Cardiac muscle cell (in vitro differentiated cells and primary cell): Measurements from ENCODE around the gene ADSS1. TPM values are rescaled to one million over a fixed set of nuclear protein-coding genes. Genes with fewer than 3 reads are reported as not detected.

Experiments used
- DNase-seq, 2 donors: peaks; one replicate each; pipeline versions ENCODE4 v3.0.0 to v3.0.0-alpha.2; 2010 to 2017; ENCODE audit warnings: low read depth in 1 of 2, low spot score in 1 of 2
- H3K27ac ChIP-seq: fragments of 200-600 bp; sonication (generic); 2 replicates; pipeline ENCODE4 v1.5.1; 2016
- H3K27me3 ChIP-seq: fragments of 200-600 bp; sonication (generic); 2 replicates; pipeline ENCODE4 v1.6.0; 2016; ENCODE audit warnings: control low read depth
- H3K36me3 ChIP-seq: fragments of 200-600 bp; sonication (generic); 2 replicates; pipeline ENCODE4 v1.5.1; 2016; ENCODE audit warnings: control low read depth
- H3K4me1 ChIP-seq: fragments of 200-600 bp; sonication (generic); 2 replicates; pipeline ENCODE4 v1.8.1; 2017; ENCODE audit warnings: low read depth, mild to moderate bottlenecking, mixed run types
- H3K4me3 ChIP-seq: fragments of 200-600 bp; sonication (generic); 2 replicates; pipeline ENCODE4 v1.5.1; 2016; ENCODE audit warnings: mild to moderate bottlenecking
- H3K9me3 ChIP-seq: fragments of 200-600 bp; sonication (generic); 2 replicates; pipeline ENCODE4 v1.5.1; 2017; ENCODE audit warnings: low read depth, mild to moderate bottlenecking, control low read depth
- CTCF ChIP-seq: IDR thresholded peaks from 2 replicates; pipeline ENCODE4 v1.5.1; 2012; ENCODE audit warnings: low read depth, mild to moderate bottlenecking, low read length
- polyA plus RNA-seq: library from polyadenylated mRNA; unstranded; fragments of >200 nt; fragmentation: Nextera tagmentation; extraction: Ambion mirVana; gene quantifications from 2 replicates; pipeline ENCODE4 v1.2.1, GENCODE V29; 2016
- total RNA-seq: library from RNA; depleted of rRNA; stranded (reverse); fragments of >200 nt; gene quantifications from 2 replicates; pipeline ENCODE4 v1.2.3, GENCODE V29; 2016

The ADSS1 gene
- total and polyA plus RNA-seq, 2 experiments from 2014 or later = 53.4 to 63.8 TPM

- no peaks in the 10 kb centered on the region for H3K27me3 ChIP-seq
- H3K4me1 ChIP-seq = peaks cover 45% of the 10 kb centered on the region
- TF ChIP-seq CTCF = no peak
- no peak overlapping the region for H3K4me3 ChIP-seq
- H3K36me3 ChIP-seq = no peaks in the 10 kb centered on the region
- DNase-seq = peak; percentile 53 to 55
- peak overlapping the region; percentile 59 for H3K27ac ChIP-seq
- no peaks in the 10 kb centered on the region for H3K9me3 ChIP-seq
These were observed 41.9 kb upstream of the ADSS1 start for GRCh38 chr14:104682107-104682593.

- DNase-seq = no peak
- no peaks in the 10 kb centered on the region for H3K9me3 ChIP-seq
- no peak for TF ChIP-seq CTCF
- H3K27ac ChIP-seq = no peak overlapping the region
- H3K36me3 ChIP-seq = no peaks in the 10 kb centered on the region
- no peak overlapping the region for H3K4me3 ChIP-seq
- H3K27me3 ChIP-seq = no peaks in the 10 kb centered on the region
- H3K4me1 ChIP-seq = peaks cover 29% of the 10 kb centered on the region
These were observed 40.2 kb upstream of the ADSS1 start for GRCh38 chr14:104683653-104684448.

GRCh38 chr14:104684449-104684821 lies 39.6 kb upstream of the ADSS1 start:
- no peak for TF ChIP-seq CTCF
- Histone ChIP-seq H3K36me3 (no peaks in the 10 kb centered on the region), H3K27ac (no peak overlapping the region), H3K4me3 (no peak overlapping the region), H3K4me1 (peaks cover 29% of the 10 kb centered on the region), H3K9me3 (no peaks in the 10 kb centered on the region), H3K27me3 (no peaks in the 10 kb centered on the region)
- no peak for DNase-seq

GRCh38 chr14:104685216-104685997 lies 38.6 kb upstream of the ADSS1 start:
- Histone ChIP-seq H3K36me3 (no peaks in the 10 kb centered on the region), H3K27me3 (no peaks in the 10 kb centered on the region), H3K4me3 (no peak overlapping the region), H3K4me1 (peaks cover 32% of the 10 kb centered on the region), H3K27ac (no peak overlapping the region), H3K9me3 (no peaks in the 10 kb centered on the region)
- no peak for DNase-seq
- peak; percentile 2 for TF ChIP-seq CTCF

- DNase-seq = no peak
- Histone ChIP-seq H3K36me3 (no peaks in the 10 kb centered on the region), H3K4me1 (peaks cover 28% of the 10 kb centered on the region), H3K27ac (no peak overlapping the region), H3K9me3 (no peaks in the 10 kb centered on the region), H3K27me3 (no peaks in the 10 kb centered on the region), H3K4me3 (no peak overlapping the region)
- TF ChIP-seq CTCF = no peak
These were observed 37.9 kb upstream of the ADSS1 start for GRCh38 chr14:104685998-104686610.
